H7 (cell line): ENCODE measurements around the gene ID1. TPM values are rescaled to one million over a fixed set of nuclear protein-coding genes. Genes with fewer than 3 reads are reported as not detected.
A peak's percentile ranks its signal among the peaks of the same experiment; 100 is the strongest.
"Not testable (repeated sequence)": the region's sequence is repeated elsewhere in the genome, so short reads cannot be mapped to it uniquely, and the experiment has no call there.

Source experiments
- DNase-seq: peaks from one replicate; pipeline ENCODE4 v3.0.0; 2012
- H3K27me3 ChIP-seq: 2 replicates; pipeline ENCODE4 v1.6.0; 2011; ENCODE audit warnings: mild to moderate bottlenecking, low read length; ENCODE audit not compliant: control insufficient read depth, insufficient read depth
- H3K36me3 ChIP-seq: replicated peaks from 2 replicates; pipeline ENCODE4 v1.5.1; 2011; ENCODE audit warnings: low read length; ENCODE audit not compliant: control insufficient read depth, insufficient read depth
- H3K4me3 ChIP-seq: 2 replicates; pipeline ENCODE4 v1.5.1; 2011; ENCODE audit warnings: low read depth, mild to moderate bottlenecking, control low read depth, low read length, moderate library complexity; ENCODE audit not compliant: insufficient read depth
- total RNA-seq: library from RNA; depleted of rRNA; stranded (reverse); fragments of >200 nt; shearing (Covaris generic); gene quantifications from 2 replicates; pipeline ENCODE4 v1.2.3, GENCODE V29; 2014

The ID1 gene
- total RNA-seq, 1 experiment from 2014 or later: 424 TPM

- DNase-seq: peak; percentile 19
- Histone ChIP-seq H3K36me3 (no peaks in the 10 kb centered on the region), H3K27me3 (no peaks in the 10 kb centered on the region), H3K4me3 (no peak overlapping the region)
Measured at GRCh38 chr20:31630187-31630790, 25.2 kb downstream of the ID1 start.

GRCh38 chr20:31632548-31633338 is 27.7 kb downstream of the ID1 start:
- Histone ChIP-seq H3K36me3 (no peaks in the 10 kb centered on the region), H3K4me3 (no peak overlapping the region), H3K27me3 (no peaks in the 10 kb centered on the region)
- DNase-seq: peak; percentile 53

GRCh38 chr20:31633339-31633914 is 28.3 kb downstream of the ID1 start:
- no peak overlapping the region for H3K4me3 ChIP-seq
- H3K36me3 ChIP-seq: no peaks in the 10 kb centered on the region
- no peaks in the 10 kb centered on the region; the same call in 1 of the 2 replicates for H3K27me3 ChIP-seq
- DNase-seq: no peak

- peak; percentile 79 for DNase-seq
- Histone ChIP-seq H3K27me3 (no peaks in the 10 kb centered on the region; the same call in 1 of the 2 replicates), H3K4me3 (no peak within 1 kb of the TSS; the same call in 1 of the 2 replicates), H3K36me3 (no peaks in the 10 kb centered on the region)
Measured at GRCh38 chr20:31637660-31638059, 32.6 kb downstream of the ID1 start, which contains the start of gene COX4I2. Gene COX4I2 (plus strand): TSS chr20:31637912. CDS start chr20:31639018, 1,106 bp downstream.

- H3K4me3 ChIP-seq: no peak overlapping the region
Measured at GRCh38 chr20:31638317-31638716, 33.2 kb downstream of the ID1 start.

GRCh38 chr20:31638816-31639215 is 33.7 kb downstream of the ID1 start:
- DNase-seq: no peak
- no peak overlapping the region for H3K4me3 ChIP-seq
- no peaks in the 10 kb centered on the region; the same call in 1 of the 2 replicates for H3K27me3 ChIP-seq
- no peaks in the 10 kb centered on the region for H3K36me3 ChIP-seq

More at GRCh38 chr20:31638317-31638716, 33.2 kb downstream of the ID1 start:
- H3K27me3 ChIP-seq: no peaks in the 10 kb centered on the region; the same call in 1 of the 2 replicates
- DNase-seq: peak; percentile 58
- H3K36me3 ChIP-seq: no peaks in the 10 kb centered on the region

- H3K36me3 ChIP-seq: no peaks in the 10 kb centered on the region
- H3K27me3 ChIP-seq: no peaks in the 10 kb centered on the region; the same call in 1 of the 2 replicates
- H3K4me3 ChIP-seq: no peak overlapping the region
- no peak for DNase-seq
Measured at GRCh38 chr20:31640259-31640658, 35.2 kb downstream of the ID1 start.

GRCh38 chr20:31641391-31641790 is 36.3 kb downstream of the ID1 start:
- H3K4me3 ChIP-seq: no peak overlapping the region
- no peaks in the 10 kb centered on the region for H3K36me3 ChIP-seq
- no peaks in the 10 kb centered on the region; the same call in 1 of the 2 replicates for H3K27me3 ChIP-seq
- no peak for DNase-seq

- Histone ChIP-seq H3K36me3 (no peaks in the 10 kb centered on the region), H3K4me3 (no peak overlapping the region), H3K27me3 (no peaks in the 10 kb centered on the region; the same call in 1 of the 2 replicates)
- no peak for DNase-seq
Measured at GRCh38 chr20:31642837-31643236, 37.7 kb downstream of the ID1 start.

GRCh38 chr20:31643522-31643921 is 38.4 kb downstream of the ID1 start:
- no peak for DNase-seq

GRCh38 chr20:31644701-31645100 is 39.6 kb downstream of the ID1 start:
- Histone ChIP-seq H3K27me3 (no peaks in the 10 kb centered on the region), H3K36me3 (no peaks in the 10 kb centered on the region), H3K4me3 (no peak overlapping the region)
- DNase-seq: peak; percentile 56

More at GRCh38 chr20:31643522-31643921, 38.4 kb downstream of the ID1 start:
- Histone ChIP-seq H3K27me3 (no peaks in the 10 kb centered on the region), H3K36me3 (no peaks in the 10 kb centered on the region), H3K4me3 (no peak overlapping the region)

GRCh38 chr20:31648104-31648503 is 43.0 kb downstream of the ID1 start:
- DNase-seq, H3K36me3 ChIP-seq, H3K4me3 ChIP-seq, H3K27me3 ChIP-seq: not testable (repeated sequence)

GRCh38 chr20:31652917-31653396 is 47.9 kb downstream of the ID1 start:
- no peaks in the 10 kb centered on the region for H3K27me3 ChIP-seq
- H3K4me3 ChIP-seq: no peak overlapping the region
- no peaks in the 10 kb centered on the region for H3K36me3 ChIP-seq
- DNase-seq: no peak

- no peak for DNase-seq
- Histone ChIP-seq H3K36me3 (no peaks in the 10 kb centered on the region), H3K27me3 (no peaks in the 10 kb centered on the region), H3K4me3 (no peak overlapping the region)
Measured at GRCh38 chr20:31653561-31653960, 48.5 kb downstream of the ID1 start.
